ENCODE results near the gene INAFM1. TPM values are rescaled to one million over a fixed set of nuclear protein-coding genes. Genes with fewer than 3 reads are reported as not detected.
"Not testable (repeated sequence)": the region's sequence is repeated elsewhere in the genome, so short reads cannot be mapped to it uniquely, and the experiment has no call there.

Gene INAFM1
- total RNA-seq, 1 experiment from 2014 or later, result 13.5 TPM

DNA sequence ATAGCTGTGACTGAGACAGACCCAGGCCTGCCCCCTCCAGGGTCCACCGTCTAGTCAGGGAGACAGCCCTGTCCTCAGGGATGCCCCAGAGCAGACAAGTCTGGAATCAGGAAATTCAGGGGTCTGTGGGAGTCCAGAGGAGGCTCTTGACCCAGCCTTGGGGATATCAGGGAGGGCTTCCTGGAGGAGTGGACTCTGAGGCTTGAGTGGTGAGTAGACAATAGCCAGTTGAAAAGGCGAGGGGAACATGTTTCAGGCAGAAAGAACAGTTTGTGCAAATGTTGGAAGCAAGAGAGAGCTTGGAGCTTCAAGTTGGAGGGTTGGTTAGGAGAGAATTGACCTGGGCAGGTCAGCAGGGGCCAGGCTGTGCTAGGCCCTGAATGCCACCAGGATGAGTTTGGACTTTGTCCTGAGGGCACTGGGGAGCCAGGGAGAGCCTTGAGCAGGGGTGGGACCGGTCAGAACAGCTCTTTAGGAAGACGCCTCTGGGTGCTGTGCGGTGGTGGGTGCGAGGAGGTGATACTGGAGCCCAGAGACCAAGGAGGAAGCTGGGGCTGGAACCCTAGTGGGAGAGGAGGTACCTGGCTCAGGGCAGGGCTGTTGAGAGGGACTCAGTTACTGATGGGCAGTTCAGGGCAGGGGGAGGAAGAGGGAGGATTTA lies 15.7 kb upstream of the INAFM1 start:
- Histone ChIP-seq H3K4me1 (replicated peaks; ENCODE audit: insufficient read depth) (peaks cover 22% of the 10 kb centered on the region), H4K20me1 (ENCODE audit: insufficient read depth) (0 out of 2 replicates have a peak, but pooled peaks cover 7% of the 10 kb centered on the region), H3K9me3 (ENCODE audit: insufficient read depth, low read depth) (no peaks in the 10 kb centered on the region), H3K9me2 (ENCODE audit: insufficient read depth) (no peaks in the 10 kb centered on the region), H3K79me2 (ENCODE audit: low read depth) (peaks cover 30% of the 10 kb centered on the region), H3K4me2 (peak overlapping the region; percentile 97; the same call in 1 of the 2 replicates), H3K27me3 (ENCODE audit: insufficient read depth, low read depth) (no peaks in the 10 kb centered on the region), H2AFZ (no peak overlapping the region), H3K27ac (no peak overlapping the region), H3K4me3 (no peak overlapping the region), H3K36me3 (ENCODE audit: low read depth) (peaks cover 13% of the 10 kb centered on the region; the same call in 1 of the 2 replicates), H3F3A (ENCODE audit: insufficient read depth, low read depth) (peaks cover 36% of the 10 kb centered on the region)
- CTCF ChIA-PET, result interaction anchor here (0.6 kb wide), 1 partner anchor 15 kb away, joined by 4 read pairs; no protein-coding TSS in a partner anchor
- peak in 1 of 2 experiments; percentile 28 for DNase-seq
- no TSS peak for BruUV-seq (replicated peaks)
- POLR2A ChIA-PET (ENCODE audit: unreplicated experiment), result no interaction called here
- intact Hi-C loops (cut with micrococcal nuclease; ENCODE audit: unreplicated experiment), result no loop called here
- no peak for TF ChIP-seq EZH2 (IDR thresholded peaks at IDR 0.05; ENCODE audit: low read depth)
- TF ChIP-seq, protein P1, sequence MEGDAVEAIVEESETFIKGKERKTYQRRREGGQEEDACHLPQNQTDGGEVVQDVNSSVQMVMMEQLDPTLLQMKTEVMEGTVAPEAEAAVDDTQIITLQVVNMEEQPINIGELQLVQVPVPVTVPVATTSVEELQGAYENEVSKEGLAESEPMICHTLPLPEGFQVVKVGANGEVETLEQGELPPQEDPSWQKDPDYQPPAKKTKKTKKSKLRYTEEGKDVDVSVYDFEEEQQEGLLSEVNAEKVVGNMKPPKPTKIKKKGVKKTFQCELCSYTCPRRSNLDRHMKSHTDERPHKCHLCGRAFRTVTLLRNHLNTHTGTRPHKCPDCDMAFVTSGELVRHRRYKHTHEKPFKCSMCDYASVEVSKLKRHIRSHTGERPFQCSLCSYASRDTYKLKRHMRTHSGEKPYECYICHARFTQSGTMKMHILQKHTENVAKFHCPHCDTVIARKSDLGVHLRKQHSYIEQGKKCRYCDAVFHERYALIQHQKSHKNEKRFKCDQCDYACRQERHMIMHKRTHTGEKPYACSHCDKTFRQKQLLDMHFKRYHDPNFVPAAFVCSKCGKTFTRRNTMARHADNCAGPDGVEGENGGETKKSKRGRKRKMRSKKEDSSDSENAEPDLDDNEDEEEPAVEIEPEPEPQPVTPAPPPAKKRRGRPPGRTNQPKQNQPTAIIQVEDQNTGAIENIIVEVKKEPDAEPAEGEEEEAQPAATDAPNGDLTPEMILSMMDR (conservative IDR thresholded peaks at IDR 0.05), result no peak

DNA sequence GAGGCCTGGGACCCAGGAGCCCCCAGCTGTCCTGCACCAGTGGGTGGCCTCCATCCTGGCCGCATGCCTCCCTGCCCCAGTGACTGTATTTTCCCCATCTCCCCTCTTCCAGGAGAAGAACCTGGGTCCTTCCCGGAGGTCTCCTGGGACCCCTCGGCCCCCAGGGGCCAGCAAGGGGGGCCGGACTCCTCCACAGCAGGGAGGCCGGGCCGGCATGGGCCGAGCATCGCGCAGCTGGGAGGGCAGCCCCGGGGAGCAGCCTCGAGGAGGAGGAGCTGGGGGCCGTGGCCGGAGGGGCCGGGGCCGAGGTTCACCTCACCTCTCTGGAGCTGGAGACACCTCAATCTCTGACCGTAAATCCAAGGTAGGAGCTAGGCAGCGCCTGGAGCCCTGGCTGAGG lies 14.2 kb upstream of the INAFM1 start:
- TF ChIP-seq EZH2 (IDR thresholded peaks at IDR 0.05; ENCODE audit: low read depth), result no peak
- TF ChIP-seq, protein P1 (conservative IDR thresholded peaks at IDR 0.05), result no peak
- Histone ChIP-seq H3K9me3 (ENCODE audit: insufficient read depth, low read depth) (no peaks in the 10 kb centered on the region), H3K4me2 (no peak overlapping the region), H2AFZ (no peak overlapping the region), H4K20me1 (ENCODE audit: insufficient read depth) (0 out of 2 replicates have a peak, but pooled peaks cover 7% of the 10 kb centered on the region), H3K4me1 (replicated peaks; ENCODE audit: insufficient read depth) (peaks cover 11% of the 10 kb centered on the region), H3K27me3 (ENCODE audit: insufficient read depth, low read depth) (no peaks in the 10 kb centered on the region), H3F3A (ENCODE audit: insufficient read depth, low read depth) (peaks cover 24% of the 10 kb centered on the region), H3K79me2 (ENCODE audit: low read depth) (peaks cover 23% of the 10 kb centered on the region), H3K27ac (no peak overlapping the region), H3K36me3 (ENCODE audit: low read depth) (peaks cover 19% of the 10 kb centered on the region; the same call in 1 of the 2 replicates), H3K9me2 (ENCODE audit: insufficient read depth) (no peaks in the 10 kb centered on the region), H3K4me3 (no peak overlapping the region)
- ChIA-PET CTCF (interaction anchor here (0.5 kb wide), 1 partner anchor 243 kb away, joined by 19 read pairs; no protein-coding TSS in a partner anchor), POLR2A (ENCODE audit: unreplicated experiment) (interaction anchor here (0.6 kb wide), 1 partner anchor 665 kb away, joined by 16 read pairs; no protein-coding TSS in a partner anchor)
- BruUV-seq (replicated peaks), result no TSS peak
- peak in 1 of 2 experiments; percentile 23 for DNase-seq
- intact Hi-C loops (cut with micrococcal nuclease; ENCODE audit: unreplicated experiment), result no loop called here

DNA sequence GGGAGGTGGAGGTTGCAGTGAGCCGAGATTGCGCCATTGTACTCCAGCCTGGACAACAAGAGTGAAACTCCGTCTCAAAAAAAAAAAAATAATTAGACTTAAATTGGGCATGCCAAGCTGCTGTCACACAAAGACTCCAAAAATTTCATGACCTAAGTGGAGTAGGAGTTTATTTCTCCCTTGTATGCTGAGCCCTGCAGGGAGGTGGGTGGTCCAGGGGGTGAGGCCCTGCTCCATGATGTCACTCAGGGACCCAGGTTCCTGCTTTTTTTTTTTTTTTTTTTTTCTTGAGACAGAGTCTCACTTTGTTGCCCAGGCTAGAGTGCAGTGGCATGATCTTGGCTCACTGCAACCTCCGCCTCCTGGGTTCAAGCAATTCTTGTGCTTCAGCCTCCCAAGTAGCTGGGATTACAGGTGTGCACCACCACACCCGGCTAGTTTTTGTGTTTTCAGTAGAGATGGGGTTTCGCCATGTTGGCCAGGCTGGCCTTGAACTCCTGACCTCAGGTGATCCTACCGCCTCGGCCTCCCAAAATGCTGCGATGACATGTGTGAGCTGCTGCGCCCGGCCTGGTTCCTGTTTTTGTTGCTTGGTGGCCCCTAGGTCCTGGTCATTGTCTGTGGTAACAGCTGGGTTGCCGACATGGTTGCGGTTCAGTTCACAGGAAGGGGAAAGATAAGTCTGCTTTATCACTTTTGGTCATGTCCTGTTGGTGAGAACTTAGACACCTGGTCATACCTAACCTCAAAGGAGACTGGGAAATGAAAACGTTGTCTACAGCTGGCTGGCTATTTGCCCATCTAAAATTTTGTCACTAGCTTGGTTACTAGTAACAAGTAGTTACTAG lies 12.5 kb upstream of the INAFM1 start:
- Histone ChIP-seq H3K79me2 (ENCODE audit: low read depth) (peaks cover 17% of the 10 kb centered on the region), H3K36me3 (ENCODE audit: low read depth) (peaks cover 24% of the 10 kb centered on the region; the same call in 1 of the 2 replicates), H3F3A (ENCODE audit: insufficient read depth, low read depth) (peaks cover 17% of the 10 kb centered on the region)
- H3K9me3 ChIP-seq (ENCODE audit: insufficient read depth, low read depth); H3K27me3 ChIP-seq (ENCODE audit: insufficient read depth, low read depth); H3K9me2 ChIP-seq (ENCODE audit: insufficient read depth); H3K4me2 ChIP-seq; H3K27ac ChIP-seq; BruUV-seq (replicated peaks); intact Hi-C loops (cut with micrococcal nuclease; ENCODE audit: unreplicated experiment); H2AFZ ChIP-seq; H3K4me1 ChIP-seq (replicated peaks; ENCODE audit: insufficient read depth); H4K20me1 ChIP-seq (ENCODE audit: insufficient read depth); H3K4me3 ChIP-seq: not testable (repeated sequence)
- CTCF ChIA-PET, result interaction anchor here (0.6 kb wide), 1 partner anchor 371 kb away, joined by 21 read pairs; no protein-coding TSS in a partner anchor
- POLR2A ChIA-PET (ENCODE audit: unreplicated experiment), result interaction anchor here (0.5 kb wide), 1 partner anchor 12 kb away, joined by 4 read pairs; the partner anchor contains the start of gene INAFM1
- DNase-seq, result peak in 1 of 2 experiments; percentile 12
